PFSK-1 (cell line): ENCODE data around the gene WFDC13.

Experiments
- POLR2AphosphoS5 ChIP-seq: IDR thresholded peaks from 2 replicates; pipeline ENCODE4 v1.6.1; 2012; ENCODE audit warnings: low read depth, mild to moderate bottlenecking, control low read depth, low read length, moderate library complexity
- SIN3A ChIP-seq: IDR thresholded peaks from 2 replicates; pipeline ENCODE4 v1.6.1; 2012; ENCODE audit warnings: mild to moderate bottlenecking, low read length, moderate library complexity, borderline replicate concordance; ENCODE audit not compliant: insufficient read depth

GRCh38 chr20:45701104-45701503 lies 734 bp upstream of the WFDC13 start:
- TF ChIP-seq POLR2AphosphoS5 (no peak), SIN3A (no peak)
